ENCODE results near the gene RHOG.

DNA sequence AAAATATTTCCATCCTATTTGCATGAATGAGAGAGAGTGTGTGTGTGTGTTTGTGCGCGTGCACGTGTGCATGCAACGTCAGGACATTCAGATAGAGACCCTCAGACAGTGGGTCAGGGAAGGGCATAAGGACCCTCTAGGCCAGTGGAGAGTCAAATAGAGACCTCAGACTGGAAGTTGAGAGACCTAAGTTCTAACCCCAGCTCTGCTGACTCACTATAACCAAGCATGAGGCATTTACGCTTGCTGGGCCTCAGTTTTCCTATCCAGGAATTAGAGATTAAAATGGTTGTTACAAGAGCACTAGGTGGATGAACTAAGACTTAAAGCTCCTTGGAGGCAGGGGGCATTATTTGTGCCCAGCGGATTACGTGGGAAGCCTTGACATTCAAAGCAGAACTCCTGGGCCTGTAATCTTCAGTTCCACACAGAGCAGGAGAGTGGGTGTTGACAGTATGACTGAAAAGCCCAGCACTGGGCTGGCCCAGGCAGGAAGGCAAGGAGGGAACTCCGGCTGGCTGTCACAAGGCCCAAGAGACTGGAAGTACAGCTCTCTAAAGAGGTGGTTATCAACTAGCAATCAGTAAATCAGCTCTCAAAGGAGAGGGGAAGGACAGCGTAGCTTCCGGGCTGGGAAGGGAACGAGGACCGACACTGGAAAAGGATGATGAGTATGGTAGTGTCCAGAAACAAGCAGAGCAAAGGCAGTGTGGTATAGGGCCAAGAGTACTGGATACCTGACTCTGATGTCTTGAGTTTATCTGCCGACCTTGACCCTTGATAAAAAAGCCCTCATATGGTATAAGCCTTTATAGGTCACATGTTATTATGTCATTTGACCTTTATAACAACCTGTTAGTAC is 9.2 kb downstream of the RHOG start:
- TF ChIP-seq, protein P1, sequence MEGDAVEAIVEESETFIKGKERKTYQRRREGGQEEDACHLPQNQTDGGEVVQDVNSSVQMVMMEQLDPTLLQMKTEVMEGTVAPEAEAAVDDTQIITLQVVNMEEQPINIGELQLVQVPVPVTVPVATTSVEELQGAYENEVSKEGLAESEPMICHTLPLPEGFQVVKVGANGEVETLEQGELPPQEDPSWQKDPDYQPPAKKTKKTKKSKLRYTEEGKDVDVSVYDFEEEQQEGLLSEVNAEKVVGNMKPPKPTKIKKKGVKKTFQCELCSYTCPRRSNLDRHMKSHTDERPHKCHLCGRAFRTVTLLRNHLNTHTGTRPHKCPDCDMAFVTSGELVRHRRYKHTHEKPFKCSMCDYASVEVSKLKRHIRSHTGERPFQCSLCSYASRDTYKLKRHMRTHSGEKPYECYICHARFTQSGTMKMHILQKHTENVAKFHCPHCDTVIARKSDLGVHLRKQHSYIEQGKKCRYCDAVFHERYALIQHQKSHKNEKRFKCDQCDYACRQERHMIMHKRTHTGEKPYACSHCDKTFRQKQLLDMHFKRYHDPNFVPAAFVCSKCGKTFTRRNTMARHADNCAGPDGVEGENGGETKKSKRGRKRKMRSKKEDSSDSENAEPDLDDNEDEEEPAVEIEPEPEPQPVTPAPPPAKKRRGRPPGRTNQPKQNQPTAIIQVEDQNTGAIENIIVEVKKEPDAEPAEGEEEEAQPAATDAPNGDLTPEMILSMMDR (conservative IDR thresholded peaks at IDR 0.05 in 1 of 2, IDR thresholded peaks at IDR 0.05 in 1 of 2; ENCODE audit: extremely low read depth in 1 of 2, insufficient read depth in 1 of 2, low read depth in 1 of 2, low read length in 2 of 2) = no peak
- TF ChIP-seq EZH2 (IDR thresholded peaks at IDR 0.05; ENCODE audit: borderline replicate concordance, low read length) = no peak
